Measurements from ENCODE around the gene AUTS2.

The AUTS2 gene

DNA sequence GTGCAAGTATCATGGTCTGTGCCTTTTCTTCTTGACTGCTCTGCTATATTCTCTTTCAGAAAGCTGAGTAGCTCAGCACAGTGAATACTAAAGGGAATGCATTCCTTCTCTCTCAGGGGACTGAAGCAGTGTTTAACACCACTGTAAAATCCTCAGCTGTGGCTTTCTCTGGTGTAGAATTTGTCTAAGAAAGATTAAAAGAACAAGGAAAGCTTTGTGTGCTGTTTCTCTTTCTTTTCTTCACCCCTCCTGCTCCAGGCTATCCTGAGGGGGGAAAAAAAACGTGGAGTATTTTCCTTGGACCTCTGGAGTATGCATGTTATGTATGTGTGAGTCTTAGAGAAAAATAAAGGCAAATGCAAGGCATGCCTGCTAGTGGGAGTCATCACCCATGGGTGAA, 383.9 kb downstream of the AUTS2 start:
- TF ChIP-seq, protein P1, sequence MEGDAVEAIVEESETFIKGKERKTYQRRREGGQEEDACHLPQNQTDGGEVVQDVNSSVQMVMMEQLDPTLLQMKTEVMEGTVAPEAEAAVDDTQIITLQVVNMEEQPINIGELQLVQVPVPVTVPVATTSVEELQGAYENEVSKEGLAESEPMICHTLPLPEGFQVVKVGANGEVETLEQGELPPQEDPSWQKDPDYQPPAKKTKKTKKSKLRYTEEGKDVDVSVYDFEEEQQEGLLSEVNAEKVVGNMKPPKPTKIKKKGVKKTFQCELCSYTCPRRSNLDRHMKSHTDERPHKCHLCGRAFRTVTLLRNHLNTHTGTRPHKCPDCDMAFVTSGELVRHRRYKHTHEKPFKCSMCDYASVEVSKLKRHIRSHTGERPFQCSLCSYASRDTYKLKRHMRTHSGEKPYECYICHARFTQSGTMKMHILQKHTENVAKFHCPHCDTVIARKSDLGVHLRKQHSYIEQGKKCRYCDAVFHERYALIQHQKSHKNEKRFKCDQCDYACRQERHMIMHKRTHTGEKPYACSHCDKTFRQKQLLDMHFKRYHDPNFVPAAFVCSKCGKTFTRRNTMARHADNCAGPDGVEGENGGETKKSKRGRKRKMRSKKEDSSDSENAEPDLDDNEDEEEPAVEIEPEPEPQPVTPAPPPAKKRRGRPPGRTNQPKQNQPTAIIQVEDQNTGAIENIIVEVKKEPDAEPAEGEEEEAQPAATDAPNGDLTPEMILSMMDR (IDR thresholded peaks at IDR 0.05): no peak

DNA sequence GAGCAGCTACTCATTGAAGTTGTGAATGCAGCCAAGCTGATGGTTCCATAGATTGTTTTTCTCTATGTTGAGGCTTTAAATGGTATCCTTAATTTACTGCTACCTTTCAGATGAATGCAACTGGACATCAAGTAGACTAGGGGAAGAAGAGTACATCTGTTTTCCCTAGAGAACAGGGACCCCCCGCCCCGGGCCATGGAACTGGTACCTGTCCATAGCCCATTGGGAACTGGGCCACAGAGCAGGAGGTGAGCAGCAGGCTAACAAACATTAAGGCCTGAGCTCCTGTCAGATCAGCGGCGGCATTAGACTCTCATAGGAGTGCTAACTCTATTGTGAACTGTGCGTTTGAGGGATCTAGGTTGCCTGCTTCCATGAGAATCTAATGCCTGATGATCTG, 391.3 kb downstream of the AUTS2 start:
- TF ChIP-seq, protein P1 (IDR thresholded peaks at IDR 0.05): no peak

DNA sequence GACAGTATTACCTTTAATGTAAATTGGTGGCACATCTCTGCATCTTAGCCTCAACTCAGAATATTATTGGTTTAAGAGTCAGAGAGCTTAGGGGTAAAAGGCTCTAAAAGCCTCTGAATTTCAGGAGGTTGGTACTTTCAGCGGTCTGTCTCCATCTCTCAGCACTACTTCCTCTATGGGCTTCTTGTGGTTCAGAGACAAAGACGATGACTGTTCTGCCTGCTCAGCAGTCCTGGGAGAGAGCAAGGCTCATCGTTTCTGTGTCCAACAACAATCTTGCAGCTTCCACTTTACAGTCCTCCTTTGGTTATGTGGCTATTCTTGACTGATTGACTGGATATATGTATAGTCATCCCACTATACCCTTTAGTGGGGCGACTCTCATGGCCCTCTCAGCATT, 394.7 kb downstream of the AUTS2 start:
- TF ChIP-seq, protein P1 (IDR thresholded peaks at IDR 0.05): no peak

DNA sequence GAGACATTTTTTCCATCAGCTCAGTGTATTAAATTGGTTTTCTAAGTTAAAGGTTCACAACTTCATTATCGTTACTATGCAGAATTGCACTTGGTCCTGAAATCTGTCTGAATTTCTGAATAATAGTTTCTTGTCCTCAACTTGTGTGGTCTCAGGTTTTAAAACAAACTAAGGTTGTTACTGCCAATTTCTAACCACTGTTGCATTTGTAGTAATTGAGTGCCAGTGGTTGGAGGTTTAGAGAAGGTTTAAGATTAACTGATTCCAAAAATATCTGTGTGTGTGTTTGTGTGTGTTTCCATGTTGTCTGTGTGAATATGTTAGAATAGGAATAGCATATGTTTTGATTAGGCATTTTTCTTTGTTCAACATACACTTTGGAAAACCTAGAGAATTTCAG, 395.9 kb downstream of the AUTS2 start:
- TF ChIP-seq, protein P1 (IDR thresholded peaks at IDR 0.05): no peak

DNA sequence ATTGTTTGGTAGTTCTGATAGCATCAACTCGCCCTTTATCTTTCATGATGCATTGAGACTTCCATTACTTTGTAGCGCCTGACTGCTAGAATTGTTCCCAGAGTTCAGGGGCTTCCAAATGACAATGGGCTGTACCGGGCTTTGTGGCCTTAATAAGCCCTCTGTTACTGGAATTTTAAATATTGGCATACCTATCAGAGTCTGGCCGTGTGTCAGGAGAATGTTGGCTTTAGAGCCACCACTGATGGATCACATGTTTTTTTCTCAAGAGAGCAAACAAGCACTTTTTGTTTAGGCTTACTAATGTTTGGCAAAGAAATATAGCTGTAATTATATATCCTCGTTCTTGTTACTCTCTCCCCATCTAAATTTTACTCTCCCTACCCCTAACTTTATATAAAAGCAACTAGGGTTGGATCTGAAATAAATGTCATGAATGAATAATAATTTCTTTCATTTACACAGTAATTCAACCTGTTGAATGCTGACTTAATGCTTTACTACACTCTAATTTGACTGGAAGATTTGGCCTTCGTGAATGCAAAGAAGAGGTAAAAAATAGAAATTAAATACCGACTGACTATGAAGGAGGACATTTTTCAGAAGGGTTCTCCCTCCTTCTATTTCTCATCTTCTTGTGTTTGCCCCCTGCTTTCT, 396.7 kb downstream of the AUTS2 start:
- TF ChIP-seq, protein P1 (IDR thresholded peaks at IDR 0.05): no peak

DNA sequence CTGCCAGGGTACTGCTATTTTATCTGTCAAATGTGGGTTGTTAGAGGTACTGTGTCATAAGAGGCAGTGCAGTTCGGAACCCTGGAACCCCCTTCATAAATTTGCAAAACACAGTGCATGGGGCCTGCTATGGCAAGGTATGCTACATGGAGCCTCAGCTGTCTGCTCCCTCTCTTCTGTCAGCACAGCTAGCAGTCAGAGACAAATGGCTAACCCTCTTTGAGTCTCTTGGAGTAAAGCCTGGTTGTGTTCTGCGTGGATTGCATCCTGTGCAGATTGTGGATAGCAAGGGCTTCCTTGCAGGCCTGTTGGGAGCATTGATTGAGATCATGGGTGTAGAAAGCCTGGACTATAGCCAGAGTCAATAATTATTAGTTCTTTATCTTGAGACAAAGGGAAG, 397.8 kb downstream of the AUTS2 start:
- TF ChIP-seq, protein P1 (IDR thresholded peaks at IDR 0.05): no peak

DNA sequence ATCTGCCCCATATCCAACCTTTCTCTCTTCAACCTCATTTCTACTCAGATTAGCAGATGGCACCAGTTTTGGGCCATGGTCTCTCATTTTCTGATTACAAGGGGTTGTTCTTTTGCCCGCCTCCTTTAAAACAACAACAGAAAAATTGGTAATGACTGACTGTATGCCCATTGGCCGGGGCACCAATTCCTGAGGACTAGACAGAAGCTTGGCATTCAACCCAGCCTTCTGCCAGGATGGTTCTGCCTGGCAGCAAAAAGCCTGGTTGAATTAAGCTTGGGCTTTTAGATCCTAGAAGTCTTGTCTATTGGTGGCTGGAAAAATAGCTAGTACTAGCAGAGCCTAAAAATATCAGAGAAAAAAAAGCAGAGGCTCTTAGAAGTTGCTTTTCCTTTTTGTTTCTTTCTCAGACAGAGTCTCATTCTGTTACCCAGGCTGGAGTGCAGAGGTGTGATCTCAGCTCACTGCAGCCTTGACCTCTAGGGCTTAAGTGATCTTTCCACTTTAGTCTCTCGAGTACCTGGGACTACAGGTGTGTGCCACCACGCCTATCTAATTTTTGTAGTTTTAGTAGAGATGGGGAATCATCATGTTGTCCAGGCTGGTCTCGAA, 402.6 kb downstream of the AUTS2 start:
- TF ChIP-seq, protein P1 (IDR thresholded peaks at IDR 0.05): no peak

Measured in LNCAP (cell line).